Mucosa of descending colon (tissue), 3 donors: ENCODE results near the gene ANKS1B. TPM values are rescaled to one million over a fixed set of nuclear protein-coding genes. Genes with fewer than 3 reads are reported as not detected.

Experiments used
- ATAC-seq: fragments of 200-7000 bp; cut with Tn5 transposase; one replicate; pipeline ENCODE4 v1.9.1; 2020; ENCODE audit warnings: mild to moderate bottlenecking, moderate library complexity
- DNase-seq, 3 donors: peaks; one replicate each; pipeline ENCODE4 v3.0.0-alpha.2; 2020
- H3K36me3 ChIP-seq: fragments of 200-600 bp; one replicate; pipeline ENCODE4 v1.8.0; 2021; ENCODE audit warnings: low read depth, mild to moderate bottlenecking
- H3K4me1 ChIP-seq: fragments of 200-600 bp; one replicate; pipeline ENCODE4 v1.8.0; 2021; ENCODE audit warnings: low read depth, mild to moderate bottlenecking
- H3K4me3 ChIP-seq: fragments of 200-600 bp; one replicate; pipeline ENCODE4 v1.8.0; 2021; ENCODE audit warnings: mild to moderate bottlenecking
- H3K9me3 ChIP-seq: fragments of 200-600 bp; one replicate; pipeline ENCODE4 v1.8.0; 2021; ENCODE audit warnings: mild to moderate bottlenecking
- intact Hi-C, 2 donors: fragments of 100-400 bp; cut with DNase I in 1 of 2; cut with micrococcal nuclease in 1 of 2; formaldehyde crosslinking; loops; one replicate each; pipeline versions ENCODE4 v1.11.0 to v1.11.1; 2022; cut with DNase I, micrococcal nuclease
- total RNA-seq, 3 donors: library from RNA; stranded (reverse); fragmentation: NEBNext Ultra II Directional in 2 of 3; extraction: Animal tissue kit (Norgen Biotek cat#: 25700) in 2 of 3; gene quantifications; one replicate each; pipeline versions ENCODE4 v1.2.1 to v1.2.4, GENCODE V29; 2021 to 2023
- TF ChIP-seq, protein P1 (sequence below): fragments of 200-600 bp; IDR thresholded peaks from one replicate; pipeline ENCODE4 v1.8.0; 2022; ENCODE audit warnings: antibody characterized with exemption, mild to moderate bottlenecking
- donor health status: DM: no; HTN: no; CAD: no; lungs with moderate emphysema.
- donor health status: DM: no; HTN: no; CAD: no.
- donor health status: DM: no; HTN: yes; CAD: no.

The ANKS1B gene
- total RNA-seq, 3 donors from 2014 or later, result 1.1 to 22.2 (median 2.3) TPM

DNA sequence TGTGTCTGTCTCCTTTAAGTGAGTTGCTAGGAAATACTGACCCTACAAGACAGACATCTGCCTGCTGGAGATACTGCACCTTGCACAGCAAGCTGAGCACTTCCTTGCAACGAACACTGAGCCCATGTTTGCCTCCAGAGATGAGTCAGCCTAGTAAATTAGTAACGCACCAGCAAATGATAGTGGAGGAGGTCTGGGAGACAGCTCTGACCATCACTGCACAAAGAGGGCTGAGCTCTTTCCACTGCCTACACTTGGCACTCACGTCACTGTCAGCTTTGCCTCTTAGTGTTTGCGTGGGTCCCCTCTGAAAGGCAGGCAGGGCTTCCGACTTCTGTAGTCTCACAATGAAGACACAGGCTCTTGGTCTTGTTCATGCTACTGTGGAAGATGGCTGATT is 1230.6 kb downstream of the ANKS1B start:
- intact Hi-C loops, result no loop called here
- no peak for DNase-seq
- Histone ChIP-seq H3K4me1 (no peaks in the 10 kb centered on the region), H3K36me3 (no peaks in the 10 kb centered on the region), H3K9me3 (no peaks in the 10 kb centered on the region), H3K4me3 (no peak overlapping the region)
- TF ChIP-seq, protein P1, sequence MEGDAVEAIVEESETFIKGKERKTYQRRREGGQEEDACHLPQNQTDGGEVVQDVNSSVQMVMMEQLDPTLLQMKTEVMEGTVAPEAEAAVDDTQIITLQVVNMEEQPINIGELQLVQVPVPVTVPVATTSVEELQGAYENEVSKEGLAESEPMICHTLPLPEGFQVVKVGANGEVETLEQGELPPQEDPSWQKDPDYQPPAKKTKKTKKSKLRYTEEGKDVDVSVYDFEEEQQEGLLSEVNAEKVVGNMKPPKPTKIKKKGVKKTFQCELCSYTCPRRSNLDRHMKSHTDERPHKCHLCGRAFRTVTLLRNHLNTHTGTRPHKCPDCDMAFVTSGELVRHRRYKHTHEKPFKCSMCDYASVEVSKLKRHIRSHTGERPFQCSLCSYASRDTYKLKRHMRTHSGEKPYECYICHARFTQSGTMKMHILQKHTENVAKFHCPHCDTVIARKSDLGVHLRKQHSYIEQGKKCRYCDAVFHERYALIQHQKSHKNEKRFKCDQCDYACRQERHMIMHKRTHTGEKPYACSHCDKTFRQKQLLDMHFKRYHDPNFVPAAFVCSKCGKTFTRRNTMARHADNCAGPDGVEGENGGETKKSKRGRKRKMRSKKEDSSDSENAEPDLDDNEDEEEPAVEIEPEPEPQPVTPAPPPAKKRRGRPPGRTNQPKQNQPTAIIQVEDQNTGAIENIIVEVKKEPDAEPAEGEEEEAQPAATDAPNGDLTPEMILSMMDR, result no peak
- peak; percentile 69 for ATAC-seq

DNA sequence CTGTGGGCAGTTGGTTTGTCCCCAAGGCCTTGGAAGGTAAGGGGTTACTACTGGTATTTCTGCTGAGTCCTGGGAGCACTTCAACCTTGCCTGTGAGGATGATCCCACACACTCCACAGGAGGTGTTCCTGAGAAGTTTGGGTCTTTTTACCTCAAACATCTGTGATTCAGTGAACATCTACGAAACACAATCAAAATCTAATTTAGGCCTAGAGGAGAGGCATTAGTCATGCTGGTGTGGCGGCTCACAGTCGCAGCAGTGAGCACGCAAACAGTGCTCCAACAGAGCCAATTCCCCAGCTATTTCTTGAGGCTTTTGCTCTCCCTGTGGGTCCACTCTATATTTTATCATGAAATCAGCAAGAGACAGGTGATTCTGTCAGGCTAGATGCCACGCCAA is 1232.0 kb downstream of the ANKS1B start:
- no peaks in the 10 kb centered on the region for H3K9me3 ChIP-seq
- no peaks in the 10 kb centered on the region for H3K36me3 ChIP-seq
- ATAC-seq (no peak), DNase-seq (no peak)
- intact Hi-C loops, result no loop called here
- H3K4me3 ChIP-seq, result no peak overlapping the region
- TF ChIP-seq, protein P1, result no peak
- H3K4me1 ChIP-seq, result no peaks in the 10 kb centered on the region

DNA sequence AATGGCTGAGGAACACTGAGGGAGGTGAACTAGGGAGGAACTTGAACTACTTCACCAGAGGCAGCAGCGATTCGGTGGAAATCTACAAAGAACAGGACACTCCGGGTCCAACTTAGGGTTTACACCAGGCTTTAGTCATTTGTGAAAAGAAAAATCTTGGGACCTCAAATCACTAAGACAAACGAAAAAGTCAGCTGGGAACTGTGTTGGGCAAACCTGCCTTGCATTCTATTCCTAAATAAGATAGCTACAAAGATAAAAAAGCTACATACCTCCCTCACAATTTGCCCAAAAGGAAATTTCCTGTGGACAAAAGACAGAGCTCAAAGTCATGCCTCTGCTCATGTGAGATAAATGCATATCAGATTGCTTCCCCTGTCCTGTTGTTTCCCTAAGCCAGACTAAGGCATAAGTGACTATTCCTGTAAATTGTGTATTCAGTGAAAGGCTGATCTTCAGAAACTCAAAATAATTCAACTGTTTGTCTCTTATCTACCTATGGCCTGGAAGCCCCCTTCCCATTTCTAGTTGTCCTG is 1233.1 kb downstream of the ANKS1B start:
- intact Hi-C loops, result no loop called here
- no peaks in the 10 kb centered on the region for H3K36me3 ChIP-seq
- no peak for DNase-seq
- TF ChIP-seq, protein P1, result no peak
- no peak overlapping the region for H3K4me3 ChIP-seq
- no peaks in the 10 kb centered on the region for H3K9me3 ChIP-seq
- H3K4me1 ChIP-seq, result no peaks in the 10 kb centered on the region
- ATAC-seq, result no peak

DNA sequence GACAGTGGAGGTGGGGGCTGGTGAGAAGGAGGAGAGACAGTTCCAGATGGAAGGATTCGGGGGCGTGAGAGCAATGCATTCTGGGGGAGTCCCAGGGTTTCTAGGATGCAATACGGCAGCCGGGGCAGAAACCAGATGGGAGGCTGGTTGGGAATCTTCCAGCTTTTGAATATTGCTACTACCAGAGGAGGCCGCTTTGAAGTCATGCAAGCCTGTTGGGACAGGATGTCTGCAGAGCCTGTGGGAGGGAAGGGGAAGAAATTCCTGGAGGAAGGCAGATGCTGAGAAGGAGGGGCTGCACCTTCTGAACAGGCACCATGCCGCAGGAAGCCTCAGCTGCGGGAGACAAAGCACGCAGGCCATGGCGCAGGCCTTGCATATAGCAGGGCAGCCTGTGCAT is 1234.2 kb downstream of the ANKS1B start:
- intact Hi-C loops, result no loop called here
- Histone ChIP-seq H3K9me3 (no peaks in the 10 kb centered on the region), H3K4me3 (no peak overlapping the region), H3K4me1 (no peaks in the 10 kb centered on the region), H3K36me3 (no peaks in the 10 kb centered on the region)
- TF ChIP-seq, protein P1, result no peak
- DNase-seq, result no peak
- ATAC-seq, result no peak

DNA sequence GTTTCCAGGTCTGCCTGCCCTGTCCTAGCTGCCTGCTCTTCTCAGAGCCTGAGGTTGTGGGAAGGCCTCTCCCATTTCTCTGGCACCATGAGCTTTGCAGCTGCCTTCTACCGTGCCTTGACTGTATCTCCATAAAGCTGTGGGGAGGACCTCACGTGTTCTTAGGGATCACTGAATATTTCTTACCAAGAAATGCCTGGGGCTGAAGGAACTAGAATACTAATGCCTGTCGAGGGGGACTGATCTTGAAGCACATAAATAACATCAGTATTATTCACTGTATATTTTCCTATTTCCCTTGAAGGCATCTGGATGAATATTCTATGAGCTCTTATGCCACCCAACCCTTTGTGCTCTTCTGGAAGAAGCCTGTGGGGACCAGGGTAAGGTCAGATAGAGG is 1236.3 kb downstream of the ANKS1B start:
- ATAC-seq, result no peak
- Histone ChIP-seq H3K4me1 (no peaks in the 10 kb centered on the region), H3K4me3 (no peak overlapping the region), H3K36me3 (no peaks in the 10 kb centered on the region), H3K9me3 (no peaks in the 10 kb centered on the region)
- intact Hi-C loops, result no loop called here
- no peak for DNase-seq
- TF ChIP-seq, protein P1, result no peak
